GM23338 (cell line): Measurements from ENCODE around the gene INS. TPM values are rescaled to one million over a fixed set of nuclear protein-coding genes. Genes with fewer than 3 reads are reported as not detected.

Experiments
- ATAC-seq: fragments of 200-7000 bp; cut with Tn5 transposase; 3 replicates; pipeline ENCODE4 v1.9.1; 2020
- DNase-seq: peaks from one replicate; pipeline ENCODE4 v3.0.0-alpha.2; 2015; ENCODE audit warnings: low spot score
- H2AFZ ChIP-seq: fragments of 200-600 bp; sonication (generic); 2 replicates; pipeline ENCODE4 v1.8.0; 2016; ENCODE audit warnings: antibody characterized with exemption, mild to moderate bottlenecking, moderate library complexity
- H3F3A ChIP-seq: fragments of 200-600 bp; sonication (generic); replicated peaks from 2 replicates; pipeline ENCODE4 v1.8.0; 2017; ENCODE audit warnings: antibody characterized with exemption, mixed run types, low read depth
- H3K27ac ChIP-seq: fragments of 200-600 bp; sonication (generic); 2 replicates; pipeline ENCODE4 v1.6.1; 2016; ENCODE audit warnings: low read depth
- H3K27me3 ChIP-seq: fragments of 200-600 bp; sonication (generic); 2 replicates; pipeline ENCODE4 v1.8.0; 2016; ENCODE audit warnings: mild to moderate bottlenecking, mixed run types, moderate library complexity; ENCODE audit not compliant: insufficient read depth
- H3K36me3 ChIP-seq: fragments of 200-600 bp; sonication (generic); 2 replicates; pipeline ENCODE4 v1.8.0; 2016; ENCODE audit warnings: mild to moderate bottlenecking; ENCODE audit not compliant: insufficient read depth
- H3K4me1 ChIP-seq: fragments of 200-600 bp; sonication (generic); 2 replicates; pipeline ENCODE4 v1.8.0; 2016; ENCODE audit warnings: mild to moderate bottlenecking, moderate library complexity; ENCODE audit not compliant: insufficient read depth
- H3K4me2 ChIP-seq: fragments of 200-600 bp; sonication (generic); 2 replicates; pipeline ENCODE4 v1.7.1; 2017; ENCODE audit warnings: mixed run types
- H3K4me3 ChIP-seq: fragments of 200-600 bp; sonication (generic); 2 replicates; pipeline ENCODE4 v1.6.1; 2016; ENCODE audit warnings: mixed run types
- H3K79me2 ChIP-seq: fragments of 200-600 bp; sonication (generic); replicated peaks from 2 replicates; pipeline ENCODE4 v1.8.0; 2017; ENCODE audit warnings: mild to moderate bottlenecking; ENCODE audit not compliant: insufficient read depth
- H3K9me2 ChIP-seq: fragments of 200-600 bp; sonication (generic); 2 replicates; pipeline ENCODE4 v1.8.0; 2017; ENCODE audit not compliant: insufficient read depth
- H4K20me1 ChIP-seq: fragments of 200-600 bp; sonication (generic); replicated peaks from 2 replicates; pipeline ENCODE4 v1.8.0; 2017; ENCODE audit warnings: mild to moderate bottlenecking; ENCODE audit not compliant: insufficient read depth
- H3K27ac Mint-ChIP-seq: 2 replicates; pipeline ENCODE4 v1.8.0; 2020; ENCODE audit warnings: inconsistent platforms, mild to moderate bottlenecking, moderate library complexity, mixed read lengths
- H3K27me3 Mint-ChIP-seq: 3 replicates; pipeline ENCODE4 v1.8.0; 2022; ENCODE audit warnings: low read depth, mild to moderate bottlenecking, moderate library complexity, mixed read lengths, inconsistent platforms; ENCODE audit not compliant: insufficient read depth, poor library complexity
- H3K36me3 Mint-ChIP-seq: 3 replicates; pipeline ENCODE4 v1.8.0; 2021; ENCODE audit warnings: low read depth, mild to moderate bottlenecking, inconsistent platforms, moderate library complexity, mixed read lengths
- H3K4me1 Mint-ChIP-seq: 3 replicates; pipeline ENCODE4 v1.8.0; 2020; ENCODE audit warnings: mild to moderate bottlenecking, inconsistent platforms, mixed read lengths
- H3K4me3 Mint-ChIP-seq: 3 replicates; pipeline ENCODE4 v1.8.0; 2021; ENCODE audit warnings: moderate library complexity, mild to moderate bottlenecking, inconsistent platforms, mixed read lengths
- H3K9me3 Mint-ChIP-seq: 3 replicates; pipeline ENCODE4 v1.8.0; 2020; ENCODE audit warnings: moderate library complexity, mild to moderate bottlenecking, inconsistent platforms, mixed read lengths
- CREB1 ChIP-seq: fragments of 250-450 bp; sonication (Bioruptor Pico); IDR thresholded peaks from 2 replicates; pipeline ENCODE4 v1.5.0; 2020; ENCODE audit warnings: low read depth, mild to moderate bottlenecking, moderate library complexity
- CTCF ChIP-seq, 2 experiments: fragments of 200-600 bp in 1 of 2; sonication (generic) in 1 of 2; conservative IDR thresholded peaks; 2 replicates each; pipeline versions ENCODE4 v1.5.1 to v1.6.1; 2016 to 2017; ENCODE audit warnings: antibody characterized with exemption in 2 of 2, low read depth in 2 of 2, mild to moderate bottlenecking in 2 of 2, moderate library complexity in 1 of 2
- ETS1 ChIP-seq: IDR thresholded peaks from 2 replicates; pipeline ENCODE4 v1.6.1; 2016; ENCODE audit warnings: antibody characterized with exemption
- EZH2 ChIP-seq: fragments of 200-600 bp; sonication (generic); IDR thresholded peaks from one replicate; pipeline ENCODE4 v1.8.0; 2017; ENCODE audit warnings: antibody characterized with exemption, mild to moderate bottlenecking, low read depth; ENCODE audit not compliant: unreplicated experiment
- EZH2phosphoT487 ChIP-seq: fragments of 200-600 bp; sonication (generic); IDR thresholded peaks from one replicate; pipeline ENCODE4 v1.8.1; 2018; ENCODE audit warnings: antibody characterized with exemption; ENCODE audit not compliant: unreplicated experiment
- JUNB ChIP-seq: IDR thresholded peaks from one replicate; pipeline ENCODE4 v1.6.1; 2016; ENCODE audit warnings: antibody characterized with exemption; ENCODE audit not compliant: unreplicated experiment
- NANOG ChIP-seq: IDR thresholded peaks from 2 replicates; pipeline ENCODE4 v1.6.1; 2016; ENCODE audit warnings: antibody characterized with exemption, borderline replicate concordance
- POLR2AphosphoS5 ChIP-seq: IDR thresholded peaks from 2 replicates; pipeline ENCODE4 v1.6.1; 2016; ENCODE audit warnings: antibody characterized with exemption, low read depth
- STAT1 ChIP-seq: IDR thresholded peaks from one replicate; pipeline ENCODE4 v1.6.1; 2016; ENCODE audit warnings: antibody characterized with exemption; ENCODE audit not compliant: unreplicated experiment
- ZNF114 ChIP-seq: fragments of 250-450 bp; sonication (Bioruptor Pico); IDR thresholded peaks from 2 replicates; pipeline ENCODE4 v1.5.0; 2020; ENCODE audit warnings: mild to moderate bottlenecking, moderate library complexity
- ZNF331 ChIP-seq: fragments of 250-450 bp; sonication (Bioruptor Pico); IDR thresholded peaks from 2 replicates; pipeline ENCODE4 v1.5.0; 2020; ENCODE audit warnings: low read depth, mild to moderate bottlenecking, moderate library complexity
- polyA plus RNA-seq: library from polyadenylated mRNA; unstranded; fragments of >200 nt; fragmentation: Nextera tagmentation; extraction: Ambion mirVana; gene quantifications from 2 replicates; pipeline ENCODE4 v1.2.1, GENCODE V29; 2016
- total RNA-seq: library from RNA; depleted of rRNA; stranded (reverse); fragments of >200 nt; shearing (Covaris generic); gene quantifications from 2 replicates; pipeline ENCODE4 v1.2.3, GENCODE V29; 2014
- TF ChIP-seq, protein P1 (sequence below): fragments of 250-450 bp; sonication (Bioruptor Pico); IDR thresholded peaks from 2 replicates; pipeline ENCODE4 v1.5.0; 2020; ENCODE audit warnings: mild to moderate bottlenecking, moderate library complexity
- TF ChIP-seq, protein P2 (sequence below): IDR thresholded peaks from one replicate; pipeline ENCODE4 v1.6.1; 2018; ENCODE audit warnings: antibody characterized with exemption; ENCODE audit not compliant: unreplicated experiment

INS gene
- total and polyA plus RNA-seq, 2 experiments from 2014 or later: not detected

DNA sequence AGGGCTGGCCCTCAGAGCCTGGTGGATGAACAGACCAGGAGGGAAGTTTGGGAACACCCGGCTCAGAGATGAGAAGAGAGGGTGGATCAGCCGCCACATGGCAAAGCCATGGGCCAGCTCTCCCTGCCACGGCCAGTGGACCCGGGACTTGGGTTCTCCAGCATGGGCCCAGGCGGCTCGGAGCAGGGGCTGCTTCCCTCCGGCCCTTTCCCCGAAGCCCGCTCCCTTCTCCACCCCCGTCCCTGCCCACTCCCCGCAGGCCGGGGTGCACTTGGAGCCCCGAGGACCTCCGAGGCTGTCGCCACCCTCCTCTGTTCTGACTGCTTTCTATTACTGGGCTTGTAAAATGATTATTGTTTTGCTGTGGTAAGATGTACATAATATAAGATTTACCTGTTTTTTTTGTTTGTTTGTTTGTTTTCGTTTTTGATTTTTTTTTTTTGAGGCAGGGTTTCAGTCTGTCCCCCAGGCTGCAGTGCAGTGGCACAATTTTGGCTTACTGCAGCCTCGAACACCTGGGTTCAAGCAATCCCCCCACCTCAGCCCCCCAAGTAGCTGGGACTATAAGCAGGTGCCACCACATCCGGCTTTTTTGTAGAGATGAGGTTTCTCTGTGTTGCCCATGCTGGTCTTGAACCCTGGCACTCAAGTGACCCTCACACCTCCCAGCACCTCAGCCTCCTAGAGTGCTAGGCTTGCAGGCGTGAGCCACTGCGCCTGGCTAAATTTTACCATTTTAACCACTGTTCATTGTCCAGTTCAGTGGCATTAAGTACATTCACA is 21.9 kb upstream of the INS start:
- H3K4me2 ChIP-seq: no peak overlapping the region
- DNase-seq (no peak), ATAC-seq (no peak)
- H3K36me3 ChIP-seq: no peaks in the 10 kb centered on the region
- H3K79me2 ChIP-seq: no peaks in the 10 kb centered on the region
- H3K4me3 ChIP-seq: no peak overlapping the region
- no peaks in the 10 kb centered on the region for H3K4me1 ChIP-seq
- H3K27ac Mint-ChIP-seq: no peak overlapping the region
- H3K4me3 Mint-ChIP-seq: no peak overlapping the region
- H3K36me3 Mint-ChIP-seq: no peaks in the 10 kb centered on the region
- no peaks in the 10 kb centered on the region for H3K9me3 Mint-ChIP-seq
- no peak overlapping the region for H2AFZ ChIP-seq
- no peaks in the 10 kb centered on the region for H3K9me2 ChIP-seq
- TF ChIP-seq ZNF331 (CRISPR knock-in tag): no peak
- TF ChIP-seq CREB1 (CRISPR knock-in tag): no peak
- TF ChIP-seq JUNB: no peak
- no peak for TF ChIP-seq POLR2AphosphoS5
- no peak for TF ChIP-seq ZNF114 (CRISPR knock-in tag)
- no peak for TF ChIP-seq NANOG
- no peak for TF ChIP-seq STAT1
- no peak for TF ChIP-seq CTCF (conservative IDR thresholded peaks at IDR 0.05; ENCODE audit: low read depth in 2 of 2)
- TF ChIP-seq EZH2phosphoT487: no peak
- TF ChIP-seq EZH2: no peak
- TF ChIP-seq, protein P1, sequence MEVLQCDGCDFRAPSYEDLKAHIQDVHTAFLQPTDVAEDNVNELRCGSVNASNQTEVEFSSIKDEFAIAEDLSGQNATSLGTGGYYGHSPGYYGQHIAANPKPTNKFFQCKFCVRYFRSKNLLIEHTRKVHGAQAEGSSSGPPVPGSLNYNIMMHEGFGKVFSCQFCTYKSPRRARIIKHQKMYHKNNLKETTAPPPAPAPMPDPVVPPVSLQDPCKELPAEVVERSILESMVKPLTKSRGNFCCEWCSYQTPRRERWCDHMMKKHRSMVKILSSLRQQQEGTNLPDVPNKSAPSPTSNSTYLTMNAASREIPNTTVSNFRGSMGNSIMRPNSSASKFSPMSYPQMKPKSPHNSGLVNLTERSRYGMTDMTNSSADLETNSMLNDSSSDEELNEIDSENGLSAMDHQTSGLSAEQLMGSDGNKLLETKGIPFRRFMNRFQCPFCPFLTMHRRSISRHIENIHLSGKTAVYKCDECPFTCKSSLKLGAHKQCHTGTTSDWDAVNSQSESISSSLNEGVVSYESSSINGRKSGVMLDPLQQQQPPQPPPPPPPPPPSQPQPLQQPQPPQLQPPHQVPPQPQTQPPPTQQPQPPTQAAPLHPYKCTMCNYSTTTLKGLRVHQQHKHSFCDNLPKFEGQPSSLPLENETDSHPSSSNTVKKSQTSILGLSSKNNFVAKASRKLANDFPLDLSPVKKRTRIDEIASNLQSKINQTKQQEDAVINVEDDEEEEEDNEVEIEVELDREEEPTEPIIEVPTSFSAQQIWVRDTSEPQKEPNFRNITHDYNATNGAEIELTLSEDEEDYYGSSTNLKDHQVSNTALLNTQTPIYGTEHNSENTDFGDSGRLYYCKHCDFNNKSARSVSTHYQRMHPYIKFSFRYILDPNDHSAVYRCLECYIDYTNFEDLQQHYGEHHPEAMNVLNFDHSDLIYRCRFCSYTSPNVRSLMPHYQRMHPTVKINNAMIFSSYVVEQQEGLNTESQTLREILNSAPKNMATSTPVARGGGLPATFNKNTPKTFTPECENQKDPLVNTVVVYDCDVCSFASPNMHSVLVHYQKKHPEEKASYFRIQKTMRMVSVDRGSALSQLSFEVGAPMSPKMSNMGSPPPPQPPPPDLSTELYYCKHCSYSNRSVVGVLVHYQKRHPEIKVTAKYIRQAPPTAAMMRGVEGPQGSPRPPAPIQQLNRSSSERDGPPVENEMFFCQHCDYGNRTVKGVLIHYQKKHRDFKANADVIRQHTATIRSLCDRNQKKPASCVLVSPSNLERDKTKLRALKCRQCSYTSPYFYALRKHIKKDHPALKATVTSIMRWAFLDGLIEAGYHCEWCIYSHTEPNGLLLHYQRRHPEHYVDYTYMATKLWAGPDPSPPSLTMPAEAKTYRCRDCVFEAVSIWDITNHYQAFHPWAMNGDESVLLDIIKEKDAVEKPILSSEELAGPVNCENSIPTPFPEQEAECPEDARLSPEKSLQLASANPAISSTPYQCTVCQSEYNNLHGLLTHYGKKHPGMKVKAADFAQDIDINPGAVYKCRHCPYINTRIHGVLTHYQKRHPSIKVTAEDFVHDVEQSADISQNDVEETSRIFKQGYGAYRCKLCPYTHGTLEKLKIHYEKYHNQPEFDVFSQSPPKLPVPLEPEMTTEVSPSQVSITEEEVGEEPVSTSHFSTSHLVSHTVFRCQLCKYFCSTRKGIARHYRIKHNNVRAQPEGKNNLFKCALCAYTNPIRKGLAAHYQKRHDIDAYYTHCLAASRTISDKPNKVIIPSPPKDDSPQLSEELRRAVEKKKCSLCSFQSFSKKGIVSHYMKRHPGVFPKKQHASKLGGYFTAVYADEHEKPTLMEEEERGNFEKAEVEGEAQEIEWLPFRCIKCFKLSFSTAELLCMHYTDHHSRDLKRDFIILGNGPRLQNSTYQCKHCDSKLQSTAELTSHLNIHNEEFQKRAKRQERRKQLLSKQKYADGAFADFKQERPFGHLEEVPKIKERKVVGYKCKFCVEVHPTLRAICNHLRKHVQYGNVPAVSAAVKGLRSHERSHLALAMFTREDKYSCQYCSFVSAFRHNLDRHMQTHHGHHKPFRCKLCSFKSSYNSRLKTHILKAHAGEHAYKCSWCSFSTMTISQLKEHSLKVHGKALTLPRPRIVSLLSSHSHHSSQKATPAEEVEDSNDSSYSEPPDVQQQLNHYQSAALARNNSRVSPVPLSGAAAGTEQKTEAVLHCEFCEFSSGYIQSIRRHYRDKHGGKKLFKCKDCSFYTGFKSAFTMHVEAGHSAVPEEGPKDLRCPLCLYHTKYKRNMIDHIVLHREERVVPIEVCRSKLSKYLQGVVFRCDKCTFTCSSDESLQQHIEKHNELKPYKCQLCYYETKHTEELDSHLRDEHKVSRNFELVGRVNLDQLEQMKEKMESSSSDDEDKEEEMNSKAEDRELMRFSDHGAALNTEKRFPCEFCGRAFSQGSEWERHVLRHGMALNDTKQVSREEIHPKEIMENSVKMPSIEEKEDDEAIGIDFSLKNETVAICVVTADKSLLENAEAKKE (CRISPR knock-in tag): no peak
- no peak for TF ChIP-seq ETS1
- TF ChIP-seq, protein P2, sequence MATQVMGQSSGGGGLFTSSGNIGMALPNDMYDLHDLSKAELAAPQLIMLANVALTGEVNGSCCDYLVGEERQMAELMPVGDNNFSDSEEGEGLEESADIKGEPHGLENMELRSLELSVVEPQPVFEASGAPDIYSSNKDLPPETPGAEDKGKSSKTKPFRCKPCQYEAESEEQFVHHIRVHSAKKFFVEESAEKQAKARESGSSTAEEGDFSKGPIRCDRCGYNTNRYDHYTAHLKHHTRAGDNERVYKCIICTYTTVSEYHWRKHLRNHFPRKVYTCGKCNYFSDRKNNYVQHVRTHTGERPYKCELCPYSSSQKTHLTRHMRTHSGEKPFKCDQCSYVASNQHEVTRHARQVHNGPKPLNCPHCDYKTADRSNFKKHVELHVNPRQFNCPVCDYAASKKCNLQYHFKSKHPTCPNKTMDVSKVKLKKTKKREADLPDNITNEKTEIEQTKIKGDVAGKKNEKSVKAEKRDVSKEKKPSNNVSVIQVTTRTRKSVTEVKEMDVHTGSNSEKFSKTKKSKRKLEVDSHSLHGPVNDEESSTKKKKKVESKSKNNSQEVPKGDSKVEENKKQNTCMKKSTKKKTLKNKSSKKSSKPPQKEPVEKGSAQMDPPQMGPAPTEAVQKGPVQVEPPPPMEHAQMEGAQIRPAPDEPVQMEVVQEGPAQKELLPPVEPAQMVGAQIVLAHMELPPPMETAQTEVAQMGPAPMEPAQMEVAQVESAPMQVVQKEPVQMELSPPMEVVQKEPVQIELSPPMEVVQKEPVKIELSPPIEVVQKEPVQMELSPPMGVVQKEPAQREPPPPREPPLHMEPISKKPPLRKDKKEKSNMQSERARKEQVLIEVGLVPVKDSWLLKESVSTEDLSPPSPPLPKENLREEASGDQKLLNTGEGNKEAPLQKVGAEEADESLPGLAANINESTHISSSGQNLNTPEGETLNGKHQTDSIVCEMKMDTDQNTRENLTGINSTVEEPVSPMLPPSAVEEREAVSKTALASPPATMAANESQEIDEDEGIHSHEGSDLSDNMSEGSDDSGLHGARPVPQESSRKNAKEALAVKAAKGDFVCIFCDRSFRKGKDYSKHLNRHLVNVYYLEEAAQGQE: no peak
- H3F3A ChIP-seq: 0 out of 2 replicates have a peak, but pooled peaks cover 6% of the 10 kb centered on the region
- no peak overlapping the region for H3K27ac ChIP-seq
- no peaks in the 10 kb centered on the region for H3K27me3 ChIP-seq
- H3K27me3 Mint-ChIP-seq: peaks cover 11% of the 10 kb centered on the region
- H3K4me1 Mint-ChIP-seq: no peaks in the 10 kb centered on the region; the same call in 2 of the 3 replicates
- no peaks in the 10 kb centered on the region for H4K20me1 ChIP-seq
